Measurements from ENCODE around the gene ZFC3H1. TPM values are rescaled to one million over a fixed set of nuclear protein-coding genes. Genes with fewer than 3 reads are reported as not detected.

The ZFC3H1 gene
- total RNA-seq, 2 donors from 2014 or later = 61.6 to 111 TPM

Other genes starting within 250 kb of the ZFC3H1 start
- gene LGR5, start 224.1 kb downstream of the ZFC3H1 start, total RNA-seq = not detected
- gene THAP2, start 453 bp upstream of the ZFC3H1 start, total RNA-seq = 10 to 100 TPM in 1 of 2 donors, 1 to 10 TPM in 1; 8.7 to 10.9 TPM
- 10 to 100 TPM; 16.2 to 29.7 TPM for gene TMEM19, start 22.2 kb upstream of the ZFC3H1 start, total RNA-seq
- 100 to 1,000 TPM in 1 of 2 donors, 10 to 100 TPM in 1; 60.1 to 104 TPM for gene RAB21, start 91.0 kb upstream of the ZFC3H1 start, total RNA-seq
- 10 to 100 TPM; 56.3 to 81.9 TPM for gene TBC1D15, start 175.9 kb upstream of the ZFC3H1 start, total RNA-seq

Measured in activated T-helper 17 cell treated with anti-CD3 and anti-CD28 coated beads, Interleukin-2, amount 50 U/mL, for 72 hours (primary cell).